Osteocyte (in vitro differentiated cells): ENCODE measurements around the gene MYBPC3. TPM values are rescaled to one million over a fixed set of nuclear protein-coding genes. Genes with fewer than 3 reads are reported as not detected.

Experiments
- DNase-seq: peaks from one replicate; pipeline ENCODE4 v3.0.0; 2021; ENCODE audit warnings: mixed read lengths; ENCODE audit not compliant: unreplicated experiment; ENCODE audit errors: extremely low spot score
- H3K27ac Mint-ChIP-seq: one replicate; pipeline ENCODE4 v1.8.0; 2021; ENCODE audit warnings: mild to moderate bottlenecking, mixed read lengths; ENCODE audit not compliant: unreplicated experiment
- H3K27me3 Mint-ChIP-seq: one replicate; pipeline ENCODE4 v1.8.0; 2021; ENCODE audit warnings: mixed read lengths; ENCODE audit not compliant: unreplicated experiment
- H3K36me3 Mint-ChIP-seq: one replicate; pipeline ENCODE4 v1.8.0; 2021; ENCODE audit warnings: mixed read lengths; ENCODE audit not compliant: unreplicated experiment
- H3K4me1 Mint-ChIP-seq: one replicate; pipeline ENCODE4 v1.8.0; 2021; ENCODE audit warnings: mixed read lengths; ENCODE audit not compliant: unreplicated experiment
- H3K4me3 Mint-ChIP-seq: one replicate; pipeline ENCODE4 v1.8.0; 2021; ENCODE audit warnings: mild to moderate bottlenecking, moderate library complexity, mixed read lengths; ENCODE audit not compliant: unreplicated experiment
- H3K9me3 Mint-ChIP-seq: one replicate; pipeline ENCODE4 v1.8.0; 2021; ENCODE audit warnings: mixed read lengths; ENCODE audit not compliant: unreplicated experiment
- CTCF ChIP-seq: fragments of 200-600 bp; sonication (generic); IDR thresholded peaks from 2 replicates; pipeline ENCODE4 v1.5.0; 2021; ENCODE audit warnings: antibody characterized with exemption, mild to moderate bottlenecking, moderate library complexity
- total RNA-seq: library from RNA; stranded (reverse); gene quantifications from 2 replicates; pipeline ENCODE4 v1.2.1, GENCODE V29; 2021

The MYBPC3 gene
- total RNA-seq, 1 donor from 2014 or later: not detected

GRCh38 chr11:47383071-47383470 is 30.6 kb upstream of the MYBPC3 start:
- Mint-ChIP-seq H3K9me3 (no peaks in the 10 kb centered on the region), H3K27ac (no peak overlapping the region), H3K27me3 (no peaks in the 10 kb centered on the region), H3K4me3 (no peak overlapping the region), H3K4me1 (no peaks in the 10 kb centered on the region), H3K36me3 (no peaks in the 10 kb centered on the region)
- TF ChIP-seq CTCF: no peak
- no peak for DNase-seq

GRCh38 chr11:47380078-47380477 is 27.6 kb upstream of the MYBPC3 start:
- Mint-ChIP-seq H3K4me1 (no peaks in the 10 kb centered on the region), H3K4me3 (no peak overlapping the region), H3K27me3 (no peaks in the 10 kb centered on the region), H3K36me3 (no peaks in the 10 kb centered on the region), H3K9me3 (no peaks in the 10 kb centered on the region), H3K27ac (no peak overlapping the region)
- no peak for TF ChIP-seq CTCF
- DNase-seq: no peak

GRCh38 chr11:47379317-47379716 is 26.8 kb upstream of the MYBPC3 start:
- no peak for DNase-seq
- H3K4me1 Mint-ChIP-seq: no peaks in the 10 kb centered on the region
- H3K27ac Mint-ChIP-seq: no peak overlapping the region
- no peak overlapping the region for H3K4me3 Mint-ChIP-seq
- no peaks in the 10 kb centered on the region for H3K36me3 Mint-ChIP-seq
- no peaks in the 10 kb centered on the region for H3K9me3 Mint-ChIP-seq
- no peak for TF ChIP-seq CTCF
- H3K27me3 Mint-ChIP-seq: no peaks in the 10 kb centered on the region

GRCh38 chr11:47378836-47379170 is 26.3 kb upstream of the MYBPC3 start:
- H3K9me3 Mint-ChIP-seq: no peaks in the 10 kb centered on the region
- TF ChIP-seq CTCF: no peak
- no peak for DNase-seq

GRCh38 chr11:47378010-47378835 is 25.7 kb upstream of the MYBPC3 start, which contains the start of gene SPI1:
Gene SPI1, minus strand, starts transcription at chr11:47378547. Its CDS starts 194 bp downstream, at chr11:47378353.
- Mint-ChIP-seq H3K27ac (no peak within 1 kb of the TSS), H3K36me3 (no peaks in the 10 kb centered on the region)

More at GRCh38 chr11:47378836-47379170, 26.3 kb upstream of the MYBPC3 start:
- Mint-ChIP-seq H3K27me3 (no peaks in the 10 kb centered on the region), H3K4me3 (no peak overlapping the region), H3K4me1 (no peaks in the 10 kb centered on the region), H3K36me3 (no peaks in the 10 kb centered on the region), H3K27ac (no peak overlapping the region)

More at GRCh38 chr11:47378010-47378835, 25.7 kb upstream of the MYBPC3 start, which contains the start of gene SPI1:
- no peak for DNase-seq
- Mint-ChIP-seq H3K4me1 (no peaks in the 10 kb centered on the region), H3K27me3 (no peaks in the 10 kb centered on the region), H3K9me3 (no peaks in the 10 kb centered on the region), H3K4me3 (no peak within 1 kb of the TSS)
- no peak for TF ChIP-seq CTCF
